HepG2 (cell line): ENCODE results near the gene SEC16A. TPM values are rescaled to one million over a fixed set of nuclear protein-coding genes. Genes with fewer than 3 reads are reported as not detected.

Experiments
- BATF2 ChIP-seq: sonication (generic); formaldehyde crosslinking; IDR thresholded peaks from 2 replicates; pipeline ENCODE4 v1.8.0; 2022; ENCODE audit warnings: mild to moderate bottlenecking, missing genetic modification reagents, moderate library complexity
- CENPBD1 ChIP-seq: sonication (generic); formaldehyde crosslinking; IDR thresholded peaks from 2 replicates; pipeline ENCODE4 v1.8.0; 2022; ENCODE audit warnings: missing genetic modification reagents, low read depth, mild to moderate bottlenecking, borderline replicate concordance
- DMAP1 ChIP-seq: IDR thresholded peaks from 2 replicates; pipeline ENCODE4 v1.6.1; 2016
- ELF1 ChIP-seq: sonication (generic); formaldehyde crosslinking; IDR thresholded peaks from 2 replicates; pipeline ENCODE4 v1.4.0; 2020; ENCODE audit warnings: missing genetic modification reagents
- HDAC2 ChIP-seq: sonication (generic); formaldehyde crosslinking; IDR thresholded peaks from 2 replicates; pipeline ENCODE4 v1.4.0; 2020; ENCODE audit warnings: missing genetic modification reagents
- MXI1 ChIP-seq: IDR thresholded peaks from 3 replicates; pipeline ENCODE4 v1.6.1; 2012; ENCODE audit warnings: low read depth, low read length, inconsistent platforms, borderline replicate concordance
- PTBP1 ChIP-seq: fragments of 200-400 bp; formaldehyde crosslinking; IDR thresholded peaks from 2 replicates; pipeline ENCODE4 v1.6.1; 2018; ENCODE audit warnings: low read length, low read depth; ENCODE audit not compliant: poor library complexity, severe bottlenecking
- ZNF44 ChIP-seq: sonication (generic); formaldehyde crosslinking; IDR thresholded peaks from 2 replicates; pipeline ENCODE4 v1.5.1; 2020; ENCODE audit warnings: mild to moderate bottlenecking, missing genetic modification reagents
- ZNF441 ChIP-seq: sonication (generic); formaldehyde crosslinking; IDR thresholded peaks from 2 replicates; pipeline ENCODE4 v1.7.0; 2021; ENCODE audit warnings: missing genetic modification reagents, borderline replicate concordance
- ZNF766 ChIP-seq: sonication (generic); formaldehyde crosslinking; IDR thresholded peaks from 2 replicates; pipeline ENCODE4 v1.5.0; 2020; ENCODE audit warnings: missing genetic modification reagents, borderline replicate concordance
- ZNF879 ChIP-seq: sonication (generic); formaldehyde crosslinking; IDR thresholded peaks from 2 replicates; pipeline ENCODE4 v1.8.1; 2023; ENCODE audit warnings: missing genetic modification reagents
- ZSCAN20 ChIP-seq: sonication (generic); formaldehyde crosslinking; IDR thresholded peaks from 2 replicates; pipeline ENCODE4 v1.4.0; 2020; ENCODE audit warnings: missing genetic modification reagents, mild to moderate bottlenecking, borderline replicate concordance
- polyA plus RNA-seq, 8 experiments: library from polyadenylated mRNA; depleted of rRNA in 3 of 8; stranded (reverse) in 7 of 8; unstranded in 1 of 8; fragments of >200 nt; fragmentation: Illumina TruSeq in 4 of 8; extraction: Trizol in 4 of 8; gene quantifications; 2 replicates each; pipeline versions ENCODE4 v1.2.1 to v1.2.3, GENCODE V29; 2011 to 2016; ENCODE audit warnings: low read depth in 4 of 8, missing spikeins in 1 of 8, mixed read lengths in 1 of 8; ENCODE audit not compliant: insufficient read depth in 1 of 8
- total RNA-seq, 5 experiments: library from RNA; depleted of rRNA; stranded (reverse); fragments of >200 nt; fragmentation: Illumina TruSeq; extraction: Trizol; gene quantifications; 2 replicates each; pipeline ENCODE4 v1.2.3, GENCODE V29; 2016; ENCODE audit warnings: low read depth in 1 of 5
- TF ChIP-seq, protein P1 (sequence below): sonication (generic); formaldehyde crosslinking; conservative IDR thresholded peaks from 2 replicates; pipeline ENCODE4 v1.4.0; 2020; ENCODE audit warnings: missing genetic modification reagents
- TF ChIP-seq, protein P2 (sequence below): sonication (generic); formaldehyde crosslinking; IDR thresholded peaks from 2 replicates; pipeline ENCODE4 v1.5.1; 2020; ENCODE audit warnings: mild to moderate bottlenecking, missing genetic modification reagents, moderate library complexity
- TF ChIP-seq, protein P3 (sequence below): sonication (generic); formaldehyde crosslinking; IDR thresholded peaks from 2 replicates; pipeline ENCODE4 v1.4.0; 2020; ENCODE audit warnings: missing genetic modification reagents
- TF ChIP-seq, protein P4 (sequence below): sonication (generic); formaldehyde crosslinking; IDR thresholded peaks from 2 replicates; pipeline ENCODE4 v1.4.0; 2020; ENCODE audit warnings: missing genetic modification reagents, mild to moderate bottlenecking, borderline replicate concordance

SEC16A gene
- total and polyA plus RNA-seq, 2 of the 13 experiments (the other 11 are each of a cell fraction or from before 2014, with no cell fraction given) = 15.9 to 18.9 TPM

DNA sequence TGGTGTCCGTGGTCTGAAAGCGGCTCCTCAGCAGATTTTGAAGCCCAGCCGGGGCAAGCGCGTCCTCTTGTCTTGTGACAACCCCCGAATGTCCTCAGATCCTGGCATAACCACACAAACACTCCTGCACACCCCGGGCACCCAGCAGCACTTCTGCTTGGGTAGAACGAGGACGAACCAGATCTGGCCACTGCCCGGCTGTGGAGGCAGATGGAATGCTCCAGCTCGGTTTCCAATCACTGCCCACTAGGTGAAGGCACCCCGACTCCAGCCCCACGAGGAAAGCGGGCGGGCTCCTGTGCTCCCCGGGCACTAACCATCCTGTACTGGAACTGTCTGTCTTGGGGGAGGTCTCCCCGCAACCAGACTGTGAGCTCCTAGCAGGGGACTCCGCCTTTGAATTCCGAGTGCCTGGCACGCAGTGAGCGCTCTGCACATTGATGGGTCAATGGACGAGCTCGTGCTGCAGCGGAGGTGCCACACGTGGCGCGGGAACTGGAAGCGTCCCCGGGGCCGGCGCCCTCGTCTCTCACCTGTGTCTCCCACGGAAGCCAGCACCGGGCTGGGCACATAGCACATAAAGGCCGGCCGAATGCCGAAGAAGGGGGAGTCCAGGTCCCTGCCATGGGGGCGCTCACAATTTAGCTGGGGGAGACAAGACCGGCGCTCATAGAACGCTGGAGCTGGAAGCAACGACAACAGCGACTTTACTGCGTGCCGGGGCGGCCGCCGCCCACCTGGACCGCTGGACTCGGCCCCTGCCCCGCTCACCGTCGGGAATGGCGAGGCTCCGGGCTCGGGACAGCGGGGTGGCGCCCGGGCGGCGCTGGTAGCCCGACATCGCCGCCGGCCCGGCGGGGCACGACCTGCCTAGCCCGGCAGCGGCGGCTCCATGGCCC is 73.0 kb downstream of the SEC16A start (continued):
- TF ChIP-seq ZNF441 (CRISPR knock-in tag) (peak; percentile 43; the same call in 1 of the 2 replicates), BATF2 (CRISPR knock-in tag) (peak; percentile 60), MXI1 (peak; percentile 71; the same call in 2 of the 3 replicates), CENPBD1 (CRISPR knock-in tag) (no peak), ZNF44 (CRISPR knock-in tag) (peak; percentile 68; the same call in 1 of the 2 replicates), ZNF879 (peak; percentile 59; the same call in 1 of the 2 replicates), HDAC2 (CRISPR knock-in tag) (0 out of 2 replicates have a peak, but pooled peaks have one; percentile 28), ZSCAN20 (CRISPR knock-in tag) (peak; percentile 64; the same call in 1 of the 2 replicates), ELF1 (CRISPR knock-in tag) (no peak), PTBP1 (peak; percentile 50), ZNF766 (CRISPR knock-in tag) (peak; percentile 83; the same call in 1 of the 2 replicates), DMAP1 (CRISPR knock-in tag) (peak; percentile 2; the same call in 1 of the 2 replicates)
- TF ChIP-seq, protein P1, sequence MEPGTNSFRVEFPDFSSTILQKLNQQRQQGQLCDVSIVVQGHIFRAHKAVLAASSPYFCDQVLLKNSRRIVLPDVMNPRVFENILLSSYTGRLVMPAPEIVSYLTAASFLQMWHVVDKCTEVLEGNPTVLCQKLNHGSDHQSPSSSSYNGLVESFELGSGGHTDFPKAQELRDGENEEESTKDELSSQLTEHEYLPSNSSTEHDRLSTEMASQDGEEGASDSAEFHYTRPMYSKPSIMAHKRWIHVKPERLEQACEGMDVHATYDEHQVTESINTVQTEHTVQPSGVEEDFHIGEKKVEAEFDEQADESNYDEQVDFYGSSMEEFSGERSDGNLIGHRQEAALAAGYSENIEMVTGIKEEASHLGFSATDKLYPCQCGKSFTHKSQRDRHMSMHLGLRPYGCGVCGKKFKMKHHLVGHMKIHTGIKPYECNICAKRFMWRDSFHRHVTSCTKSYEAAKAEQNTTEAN = peak; percentile 91
- TF ChIP-seq, protein P2, sequence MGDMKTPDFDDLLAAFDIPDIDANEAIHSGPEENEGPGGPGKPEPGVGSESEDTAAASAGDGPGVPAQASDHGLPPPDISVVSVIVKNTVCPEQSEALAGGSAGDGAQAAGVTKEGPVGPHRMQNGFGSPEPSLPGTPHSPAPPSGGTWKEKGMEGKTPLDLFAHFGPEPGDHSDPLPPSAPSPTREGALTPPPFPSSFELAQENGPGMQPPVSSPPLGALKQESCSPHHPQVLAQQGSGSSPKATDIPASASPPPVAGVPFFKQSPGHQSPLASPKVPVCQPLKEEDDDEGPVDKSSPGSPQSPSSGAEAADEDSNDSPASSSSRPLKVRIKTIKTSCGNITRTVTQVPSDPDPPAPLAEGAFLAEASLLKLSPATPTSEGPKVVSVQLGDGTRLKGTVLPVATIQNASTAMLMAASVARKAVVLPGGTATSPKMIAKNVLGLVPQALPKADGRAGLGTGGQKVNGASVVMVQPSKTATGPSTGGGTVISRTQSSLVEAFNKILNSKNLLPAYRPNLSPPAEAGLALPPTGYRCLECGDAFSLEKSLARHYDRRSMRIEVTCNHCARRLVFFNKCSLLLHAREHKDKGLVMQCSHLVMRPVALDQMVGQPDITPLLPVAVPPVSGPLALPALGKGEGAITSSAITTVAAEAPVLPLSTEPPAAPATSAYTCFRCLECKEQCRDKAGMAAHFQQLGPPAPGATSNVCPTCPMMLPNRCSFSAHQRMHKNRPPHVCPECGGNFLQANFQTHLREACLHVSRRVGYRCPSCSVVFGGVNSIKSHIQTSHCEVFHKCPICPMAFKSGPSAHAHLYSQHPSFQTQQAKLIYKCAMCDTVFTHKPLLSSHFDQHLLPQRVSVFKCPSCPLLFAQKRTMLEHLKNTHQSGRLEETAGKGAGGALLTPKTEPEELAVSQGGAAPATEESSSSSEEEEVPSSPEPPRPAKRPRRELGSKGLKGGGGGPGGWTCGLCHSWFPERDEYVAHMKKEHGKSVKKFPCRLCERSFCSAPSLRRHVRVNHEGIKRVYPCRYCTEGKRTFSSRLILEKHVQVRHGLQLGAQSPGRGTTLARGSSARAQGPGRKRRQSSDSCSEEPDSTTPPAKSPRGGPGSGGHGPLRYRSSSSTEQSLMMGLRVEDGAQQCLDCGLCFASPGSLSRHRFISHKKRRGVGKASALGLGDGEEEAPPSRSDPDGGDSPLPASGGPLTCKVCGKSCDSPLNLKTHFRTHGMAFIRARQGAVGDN = peak; percentile 98
- TF ChIP-seq, protein P3, sequence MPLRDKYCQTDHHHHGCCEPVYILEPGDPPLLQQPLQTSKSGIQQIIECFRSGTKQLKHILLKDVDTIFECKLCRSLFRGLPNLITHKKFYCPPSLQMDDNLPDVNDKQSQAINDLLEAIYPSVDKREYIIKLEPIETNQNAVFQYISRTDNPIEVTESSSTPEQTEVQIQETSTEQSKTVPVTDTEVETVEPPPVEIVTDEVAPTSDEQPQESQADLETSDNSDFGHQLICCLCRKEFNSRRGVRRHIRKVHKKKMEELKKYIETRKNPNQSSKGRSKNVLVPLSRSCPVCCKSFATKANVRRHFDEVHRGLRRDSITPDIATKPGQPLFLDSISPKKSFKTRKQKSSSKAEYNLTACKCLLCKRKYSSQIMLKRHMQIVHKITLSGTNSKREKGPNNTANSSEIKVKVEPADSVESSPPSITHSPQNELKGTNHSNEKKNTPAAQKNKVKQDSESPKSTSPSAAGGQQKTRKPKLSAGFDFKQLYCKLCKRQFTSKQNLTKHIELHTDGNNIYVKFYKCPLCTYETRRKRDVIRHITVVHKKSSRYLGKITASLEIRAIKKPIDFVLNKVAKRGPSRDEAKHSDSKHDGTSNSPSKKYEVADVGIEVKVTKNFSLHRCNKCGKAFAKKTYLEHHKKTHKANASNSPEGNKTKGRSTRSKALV (CRISPR knock-in tag) = peak; percentile 80
- TF ChIP-seq, protein P4, sequence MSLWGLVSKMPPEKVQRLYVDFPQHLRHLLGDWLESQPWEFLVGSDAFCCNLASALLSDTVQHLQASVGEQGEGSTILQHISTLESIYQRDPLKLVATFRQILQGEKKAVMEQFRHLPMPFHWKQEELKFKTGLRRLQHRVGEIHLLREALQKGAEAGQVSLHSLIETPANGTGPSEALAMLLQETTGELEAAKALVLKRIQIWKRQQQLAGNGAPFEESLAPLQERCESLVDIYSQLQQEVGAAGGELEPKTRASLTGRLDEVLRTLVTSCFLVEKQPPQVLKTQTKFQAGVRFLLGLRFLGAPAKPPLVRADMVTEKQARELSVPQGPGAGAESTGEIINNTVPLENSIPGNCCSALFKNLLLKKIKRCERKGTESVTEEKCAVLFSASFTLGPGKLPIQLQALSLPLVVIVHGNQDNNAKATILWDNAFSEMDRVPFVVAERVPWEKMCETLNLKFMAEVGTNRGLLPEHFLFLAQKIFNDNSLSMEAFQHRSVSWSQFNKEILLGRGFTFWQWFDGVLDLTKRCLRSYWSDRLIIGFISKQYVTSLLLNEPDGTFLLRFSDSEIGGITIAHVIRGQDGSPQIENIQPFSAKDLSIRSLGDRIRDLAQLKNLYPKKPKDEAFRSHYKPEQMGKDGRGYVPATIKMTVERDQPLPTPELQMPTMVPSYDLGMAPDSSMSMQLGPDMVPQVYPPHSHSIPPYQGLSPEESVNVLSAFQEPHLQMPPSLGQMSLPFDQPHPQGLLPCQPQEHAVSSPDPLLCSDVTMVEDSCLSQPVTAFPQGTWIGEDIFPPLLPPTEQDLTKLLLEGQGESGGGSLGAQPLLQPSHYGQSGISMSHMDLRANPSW (CRISPR knock-in tag) = no peak
